Astrocyte (in vitro differentiated cells and primary cell): ENCODE measurements around the gene RAD51B. TPM values are rescaled to one million over a fixed set of nuclear protein-coding genes. Genes with fewer than 3 reads are reported as not detected.

ENCODE experiments used
- DNase-seq: peaks from one replicate; pipeline ENCODE4 v3.0.0-alpha.2; 2010; ENCODE audit warnings: low read depth
- FAIRE-seq: peaks from 2 replicates; lab custom pipeline; 2011; peaks lifted over from hg19 to GRCh38; lab: Jason Lieb, UNC
- H2AFZ ChIP-seq: 2 replicates; pipeline ENCODE4 v1.6.0; 2012; ENCODE audit warnings: low read depth, low read length, inconsistent platforms
- H3K27ac ChIP-seq: 2 replicates; pipeline ENCODE4 v1.5.1; 2011; ENCODE audit warnings: low read depth, low read length, inconsistent platforms
- H3K27me3 ChIP-seq: 2 replicates; pipeline ENCODE4 v1.6.0; 2011; ENCODE audit warnings: low read length, inconsistent platforms; ENCODE audit not compliant: insufficient read depth
- H3K36me3 ChIP-seq: 2 replicates; pipeline ENCODE4 v1.5.1; 2011; ENCODE audit warnings: low read length, inconsistent platforms; ENCODE audit not compliant: insufficient read depth
- H3K4me1 ChIP-seq: 2 replicates; pipeline ENCODE4 v1.5.1; 2011; ENCODE audit warnings: low read length, inconsistent platforms; ENCODE audit not compliant: insufficient read depth
- H3K4me2 ChIP-seq: 2 replicates; pipeline ENCODE4 v1.6.0; 2012; ENCODE audit warnings: low read length, inconsistent platforms
- H3K4me3 ChIP-seq: 2 replicates; pipeline ENCODE4 v1.5.1; 2011; ENCODE audit warnings: low read depth, mild to moderate bottlenecking, low read length, inconsistent platforms; ENCODE audit not compliant: insufficient read depth
- H3K79me2 ChIP-seq: 2 replicates; pipeline ENCODE4 v1.6.0; 2012; ENCODE audit warnings: mild to moderate bottlenecking, low read length, inconsistent platforms; ENCODE audit not compliant: insufficient read depth
- H3K9ac ChIP-seq: 2 replicates; pipeline ENCODE4 v1.6.0; 2012; ENCODE audit warnings: mild to moderate bottlenecking, low read length, inconsistent platforms
- H3K9me3 ChIP-seq: 2 replicates; pipeline ENCODE4 v1.5.1; 2012; ENCODE audit warnings: low read depth, mild to moderate bottlenecking, low read length, inconsistent platforms; ENCODE audit not compliant: insufficient read depth
- H4K20me1 ChIP-seq: 2 replicates; pipeline ENCODE4 v1.6.0; 2012; ENCODE audit warnings: low read length, inconsistent platforms; ENCODE audit not compliant: insufficient read depth
- H3K27ac Mint-ChIP-seq: one replicate; pipeline ENCODE4 v1.8.0; 2021; ENCODE audit warnings: mild to moderate bottlenecking, mixed read lengths; ENCODE audit not compliant: unreplicated experiment
- H3K27me3 Mint-ChIP-seq: one replicate; pipeline ENCODE4 v1.8.0; 2021; ENCODE audit warnings: low read depth, mixed read lengths; ENCODE audit not compliant: unreplicated experiment
- H3K36me3 Mint-ChIP-seq: one replicate; pipeline ENCODE4 v1.8.0; 2021; ENCODE audit warnings: low read depth, mixed read lengths; ENCODE audit not compliant: unreplicated experiment
- H3K4me1 Mint-ChIP-seq: one replicate; pipeline ENCODE4 v1.8.0; 2021; ENCODE audit warnings: low read depth, mixed read lengths; ENCODE audit not compliant: unreplicated experiment
- H3K4me3 Mint-ChIP-seq: one replicate; pipeline ENCODE4 v1.8.0; 2021; ENCODE audit warnings: mild to moderate bottlenecking, moderate library complexity, mixed read lengths; ENCODE audit not compliant: unreplicated experiment
- H3K9me3 Mint-ChIP-seq: one replicate; pipeline ENCODE4 v1.8.0; 2021; ENCODE audit warnings: mild to moderate bottlenecking, mixed read lengths; ENCODE audit not compliant: unreplicated experiment
- EZH2 ChIP-seq: IDR thresholded peaks from 2 replicates; pipeline ENCODE4 v1.6.1; 2012; ENCODE audit warnings: mild to moderate bottlenecking, low read length, inconsistent platforms; ENCODE audit not compliant: insufficient read depth
- total RNA-seq: library from RNA; stranded (reverse); gene quantifications from 2 replicates; pipeline ENCODE4 v1.2.1, GENCODE V29; 2021
- TF ChIP-seq, protein P1 (sequence below): IDR thresholded peaks from 2 replicates; pipeline ENCODE4 v1.5.1; 2011; ENCODE audit warnings: low read depth, mild to moderate bottlenecking, inconsistent platforms, low read length, moderate library complexity; ENCODE audit not compliant: insufficient read depth

RAD51B gene
- total RNA-seq, 1 donor from 2014 or later, result 10.8 TPM

DNA sequence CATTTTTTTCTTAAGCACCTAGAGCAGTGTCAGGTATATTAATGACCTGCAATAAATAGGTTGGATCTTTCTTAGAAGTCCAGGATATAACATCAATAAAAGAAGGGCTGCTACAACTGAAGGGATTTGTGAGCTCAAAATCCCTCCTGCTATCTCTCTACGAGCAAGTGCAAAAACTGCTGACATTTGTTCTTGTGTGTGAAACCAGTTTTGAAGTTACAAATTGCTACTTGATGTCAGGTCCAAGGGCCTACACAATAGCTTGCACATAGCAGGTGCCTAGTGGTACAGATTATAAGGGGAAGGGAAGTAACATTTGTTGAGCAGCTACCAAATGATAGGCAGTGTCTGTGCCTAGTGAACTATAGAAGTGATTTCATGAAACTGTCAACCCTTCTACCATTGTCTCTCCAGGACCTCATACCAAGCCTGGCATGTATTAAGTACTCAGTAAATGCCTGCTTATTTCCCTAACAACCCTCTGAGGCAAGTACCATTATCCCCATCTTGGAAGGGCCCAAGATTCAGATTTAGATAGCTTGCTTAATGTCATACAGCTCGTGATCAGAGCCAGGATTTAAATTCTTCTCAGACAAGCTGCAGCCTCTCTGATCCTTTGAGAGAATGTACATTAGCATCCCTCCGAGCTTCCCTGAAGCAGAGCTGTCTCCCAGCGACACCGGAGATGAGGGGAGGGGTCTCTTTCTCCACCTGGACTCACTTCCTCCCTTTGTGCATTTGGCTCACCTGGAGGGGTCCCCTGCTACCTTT lies 673.0 kb downstream of the RAD51B start:
- Histone ChIP-seq H3K4me2 (no peak overlapping the region), H3K9ac (no peak overlapping the region), H3K4me3 (no peak overlapping the region), H4K20me1 (no peaks in the 10 kb centered on the region), H2AFZ (no peak overlapping the region), H3K27ac (no peak overlapping the region), H3K9me3 (no peaks in the 10 kb centered on the region), H3K36me3 (no peaks in the 10 kb centered on the region), H3K27me3 (peaks cover 3% of the 10 kb centered on the region), H3K4me1 (peaks cover 15% of the 10 kb centered on the region), H3K79me2 (no peaks in the 10 kb centered on the region)
- no peak for TF ChIP-seq EZH2
- TF ChIP-seq, protein P1, sequence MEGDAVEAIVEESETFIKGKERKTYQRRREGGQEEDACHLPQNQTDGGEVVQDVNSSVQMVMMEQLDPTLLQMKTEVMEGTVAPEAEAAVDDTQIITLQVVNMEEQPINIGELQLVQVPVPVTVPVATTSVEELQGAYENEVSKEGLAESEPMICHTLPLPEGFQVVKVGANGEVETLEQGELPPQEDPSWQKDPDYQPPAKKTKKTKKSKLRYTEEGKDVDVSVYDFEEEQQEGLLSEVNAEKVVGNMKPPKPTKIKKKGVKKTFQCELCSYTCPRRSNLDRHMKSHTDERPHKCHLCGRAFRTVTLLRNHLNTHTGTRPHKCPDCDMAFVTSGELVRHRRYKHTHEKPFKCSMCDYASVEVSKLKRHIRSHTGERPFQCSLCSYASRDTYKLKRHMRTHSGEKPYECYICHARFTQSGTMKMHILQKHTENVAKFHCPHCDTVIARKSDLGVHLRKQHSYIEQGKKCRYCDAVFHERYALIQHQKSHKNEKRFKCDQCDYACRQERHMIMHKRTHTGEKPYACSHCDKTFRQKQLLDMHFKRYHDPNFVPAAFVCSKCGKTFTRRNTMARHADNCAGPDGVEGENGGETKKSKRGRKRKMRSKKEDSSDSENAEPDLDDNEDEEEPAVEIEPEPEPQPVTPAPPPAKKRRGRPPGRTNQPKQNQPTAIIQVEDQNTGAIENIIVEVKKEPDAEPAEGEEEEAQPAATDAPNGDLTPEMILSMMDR, result no peak
- Mint-ChIP-seq H3K27me3 (no peaks in the 10 kb centered on the region), H3K4me1 (peaks cover 3% of the 10 kb centered on the region), H3K27ac (no peak overlapping the region), H3K36me3 (no peaks in the 10 kb centered on the region), H3K9me3 (peaks cover 5% of the 10 kb centered on the region), H3K4me3 (no peak overlapping the region)
- no peak for DNase-seq
- FAIRE-seq, result no peak

DNA sequence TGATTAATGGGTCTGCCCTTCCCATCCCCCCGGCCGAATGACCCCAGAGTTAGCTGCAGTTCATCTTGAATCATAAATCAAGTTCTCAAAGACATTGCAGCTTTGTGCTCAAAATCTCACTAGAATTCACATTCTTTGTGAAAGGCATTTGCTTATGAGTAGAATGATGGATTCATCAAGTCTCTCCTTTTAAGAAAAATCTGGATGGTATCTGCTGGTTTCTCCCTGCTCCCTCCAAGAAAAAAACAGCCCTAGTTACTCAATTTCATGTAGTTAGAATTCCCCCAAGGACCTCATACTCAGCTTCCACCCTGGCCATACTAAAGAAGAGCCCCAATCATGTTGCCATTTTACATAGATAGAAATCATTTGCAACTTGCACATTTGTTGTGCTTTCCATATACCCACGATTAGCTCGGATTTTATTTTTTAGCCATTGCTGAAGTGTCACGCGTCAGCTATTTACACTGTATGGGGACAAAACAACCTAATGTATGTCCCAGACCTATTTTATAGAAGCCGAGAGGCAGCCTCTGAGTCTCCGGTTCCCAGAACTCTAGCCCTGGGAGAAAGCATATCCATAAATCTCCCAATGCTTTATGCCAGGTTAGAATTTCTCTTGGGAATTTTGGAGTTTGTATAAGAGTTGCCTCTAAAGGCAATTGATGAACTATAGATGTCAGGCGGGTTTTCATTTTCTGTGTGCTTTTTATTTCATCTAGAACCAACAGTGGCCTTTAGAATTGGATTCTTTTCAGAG lies 673.8 kb downstream of the RAD51B start:
- H3K4me1 ChIP-seq, result peaks cover 8% of the 10 kb centered on the region
- H3K9me3 Mint-ChIP-seq, result peaks cover 5% of the 10 kb centered on the region
- DNase-seq, result no peak

More for the DNA sequence above, 673.8 kb downstream of the RAD51B start:
- Histone ChIP-seq H3K9me3 (no peaks in the 10 kb centered on the region), H3K79me2 (no peaks in the 10 kb centered on the region), H3K27me3 (peaks cover 3% of the 10 kb centered on the region), H3K9ac (no peak overlapping the region), H3K27ac (no peak overlapping the region), H4K20me1 (no peaks in the 10 kb centered on the region), H3K36me3 (no peaks in the 10 kb centered on the region), H3K4me3 (no peak overlapping the region), H2AFZ (no peak overlapping the region), H3K4me2 (no peak overlapping the region)
- no peaks in the 10 kb centered on the region for H3K27me3 Mint-ChIP-seq
- TF ChIP-seq, protein P1, result no peak
- no peak for TF ChIP-seq EZH2
- H3K4me3 Mint-ChIP-seq, result no peak overlapping the region
- no peaks in the 10 kb centered on the region for H3K36me3 Mint-ChIP-seq
- H3K4me1 Mint-ChIP-seq, result no peaks in the 10 kb centered on the region
- H3K27ac Mint-ChIP-seq, result no peak overlapping the region
- no peak for FAIRE-seq
